ENCODE results near the gene LRRC7. TPM values are rescaled to one million over a fixed set of nuclear protein-coding genes. Genes with fewer than 3 reads are reported as not detected.

Gene LRRC7
- total and polyA plus RNA-seq, 9 donors, result 0.01 to 0.45 (median 0.13) TPM; not detected in 4

GRCh38 chr1:69737527-69738185 lies 169.9 kb downstream of the LRRC7 start:
- H3K27ac ChIP-seq, result no peak overlapping the region
- no peak for DNase-seq
- H3K9me3 ChIP-seq, result no peaks in the 10 kb centered on the region
- H3K4me3 ChIP-seq, result no peak overlapping the region
- H3K36me3 ChIP-seq, result no peaks in the 10 kb centered on the region
- intact Hi-C loops (cut with DNase I), result no loop called here
- TF ChIP-seq CTCF (IDR thresholded peaks at IDR 0.05) (no peak), EP300 (IDR thresholded peaks at IDR 0.05) (no peak), POLR2A (IDR thresholded peaks at IDR 0.05) (no peak)
- no peaks in the 10 kb centered on the region for H3K4me1 ChIP-seq (ENCODE audit: insufficient read depth)
- no peaks in the 10 kb centered on the region for H3K27me3 ChIP-seq
- WGBS, 3 donors, result 45 to 58% (median 46%) methylated on average over 3 of the region's 3 CpGs

GRCh38 chr1:69738458-69739250 lies 170.9 kb downstream of the LRRC7 start:
- DNase-seq, result no peak
- Histone ChIP-seq H3K36me3 (no peaks in the 10 kb centered on the region), H3K4me1 (ENCODE audit: insufficient read depth) (no peaks in the 10 kb centered on the region), H3K9me3 (no peaks in the 10 kb centered on the region), H3K27me3 (no peaks in the 10 kb centered on the region), H3K27ac (no peak overlapping the region), H3K4me3 (no peak overlapping the region)
- 6 to 13% (median 9%) methylated on average over 4 of the region's 4 CpGs for WGBS, 3 donors
- intact Hi-C loops (cut with DNase I), result no loop called here
- TF ChIP-seq POLR2A (IDR thresholded peaks at IDR 0.05) (no peak), CTCF (IDR thresholded peaks at IDR 0.05) (no peak), EP300 (IDR thresholded peaks at IDR 0.05) (no peak)

- intact Hi-C loops (cut with DNase I), result no loop called here
- 56 to 71% (median 62%) methylated on average over 1 of the region's 1 CpG for WGBS, 3 donors
Measured at GRCh38 chr1:69739251-69739605, 171.5 kb downstream of the LRRC7 start.

GRCh38 chr1:69743146-69743545 lies 175.4 kb downstream of the LRRC7 start:
- no peak for TF ChIP-seq CTCF (IDR thresholded peaks at IDR 0.05)
- TF ChIP-seq EP300 (IDR thresholded peaks at IDR 0.05), result no peak
- no peak for TF ChIP-seq POLR2A (IDR thresholded peaks at IDR 0.05)
- H3K4me3 ChIP-seq, result no peak overlapping the region
- no peaks in the 10 kb centered on the region for H3K27me3 ChIP-seq
- no peaks in the 10 kb centered on the region for H3K4me1 ChIP-seq (ENCODE audit: insufficient read depth)
- intact Hi-C loops (cut with DNase I), result loop anchor here in 1 of 4 donors (5.0 kb wide), 1 partner anchor 1659 kb away; no protein-coding TSS in a partner anchor
- no peak for DNase-seq
- no peak overlapping the region for H3K27ac ChIP-seq
- WGBS, 3 donors, result 29 to 41% (median 38%) methylated on average over 3 of the region's 3 CpGs
- no peaks in the 10 kb centered on the region for H3K9me3 ChIP-seq
- no peaks in the 10 kb centered on the region for H3K36me3 ChIP-seq

More at GRCh38 chr1:69739251-69739605, 171.5 kb downstream of the LRRC7 start:
- H3K27ac ChIP-seq, result no peak overlapping the region
- DNase-seq, result no peak
- H3K36me3 ChIP-seq, result no peaks in the 10 kb centered on the region
- H3K9me3 ChIP-seq, result no peaks in the 10 kb centered on the region
- no peak overlapping the region for H3K4me3 ChIP-seq
- H3K27me3 ChIP-seq, result no peaks in the 10 kb centered on the region
- H3K4me1 ChIP-seq (ENCODE audit: insufficient read depth), result no peaks in the 10 kb centered on the region
- TF ChIP-seq EP300 (IDR thresholded peaks at IDR 0.05) (no peak), POLR2A (IDR thresholded peaks at IDR 0.05) (no peak), CTCF (IDR thresholded peaks at IDR 0.05) (no peak)

Data from ovary (tissue), 9 donors.